SK-N-SH (cell line): ENCODE measurements around the gene DGLUCY.

Experiments
- ELF1 ChIP-seq: IDR thresholded peaks from 2 replicates; pipeline ENCODE4 v1.4.0; 2012
- EZH2phosphoT487 ChIP-seq: fragments of 200-600 bp; sonication (generic); IDR thresholded peaks from 2 replicates; pipeline ENCODE4 v1.6.1; 2017; ENCODE audit warnings: low read depth, mixed run types, mild to moderate bottlenecking, antibody characterized with exemption, moderate library complexity, borderline replicate concordance
- RCOR1 ChIP-seq: fragments of 150-350 bp; IDR thresholded peaks from 2 replicates; pipeline ENCODE4 v1.6.1; 2017; ENCODE audit warnings: antibody characterized with exemption, low read length
- SIN3A ChIP-seq: IDR thresholded peaks from 2 replicates; pipeline ENCODE4 v1.6.1; 2012; ENCODE audit warnings: low read depth, mild to moderate bottlenecking, low read length, moderate library complexity, borderline replicate concordance
- TEAD4 ChIP-seq: IDR thresholded peaks from 2 replicates; pipeline ENCODE4 v1.4.0; 2012; ENCODE audit warnings: mild to moderate bottlenecking, borderline replicate concordance; ENCODE audit not compliant: insufficient read depth
- TF ChIP-seq, protein P1 (sequence below): fragments of 200-600 bp; sonication (generic); IDR thresholded peaks from 2 replicates; pipeline ENCODE4 v1.6.1; 2017; ENCODE audit warnings: antibody characterized with exemption, mild to moderate bottlenecking, moderate library complexity
- TF ChIP-seq, protein P2 (sequence below): IDR thresholded peaks from 2 replicates; pipeline ENCODE4; 2012
- TF ChIP-seq, protein P3 (sequence below): IDR thresholded peaks from 2 replicates; pipeline ENCODE4 v1.4.0; 2012; ENCODE audit warnings: low read depth

DNA sequence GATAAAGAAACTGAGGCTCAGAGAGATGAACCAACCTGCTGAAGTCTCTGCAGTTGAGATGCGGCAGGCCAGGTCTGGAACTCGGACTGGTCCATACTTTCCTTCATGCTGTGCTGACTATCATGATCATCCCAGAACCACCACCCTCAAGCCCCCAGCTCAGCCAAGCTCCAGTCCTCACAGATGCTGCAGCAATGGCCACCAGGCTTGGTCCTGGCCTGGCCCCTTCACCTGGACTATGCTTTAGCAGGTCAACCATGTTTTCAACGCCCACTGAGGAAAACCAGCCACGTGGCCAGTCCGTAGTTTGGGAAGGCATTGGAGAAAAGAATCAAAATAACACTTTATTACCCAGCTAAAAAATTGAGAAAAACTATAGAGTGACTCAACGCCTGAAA is 129.2 kb downstream of the DGLUCY start:
- TF ChIP-seq, protein P1, sequence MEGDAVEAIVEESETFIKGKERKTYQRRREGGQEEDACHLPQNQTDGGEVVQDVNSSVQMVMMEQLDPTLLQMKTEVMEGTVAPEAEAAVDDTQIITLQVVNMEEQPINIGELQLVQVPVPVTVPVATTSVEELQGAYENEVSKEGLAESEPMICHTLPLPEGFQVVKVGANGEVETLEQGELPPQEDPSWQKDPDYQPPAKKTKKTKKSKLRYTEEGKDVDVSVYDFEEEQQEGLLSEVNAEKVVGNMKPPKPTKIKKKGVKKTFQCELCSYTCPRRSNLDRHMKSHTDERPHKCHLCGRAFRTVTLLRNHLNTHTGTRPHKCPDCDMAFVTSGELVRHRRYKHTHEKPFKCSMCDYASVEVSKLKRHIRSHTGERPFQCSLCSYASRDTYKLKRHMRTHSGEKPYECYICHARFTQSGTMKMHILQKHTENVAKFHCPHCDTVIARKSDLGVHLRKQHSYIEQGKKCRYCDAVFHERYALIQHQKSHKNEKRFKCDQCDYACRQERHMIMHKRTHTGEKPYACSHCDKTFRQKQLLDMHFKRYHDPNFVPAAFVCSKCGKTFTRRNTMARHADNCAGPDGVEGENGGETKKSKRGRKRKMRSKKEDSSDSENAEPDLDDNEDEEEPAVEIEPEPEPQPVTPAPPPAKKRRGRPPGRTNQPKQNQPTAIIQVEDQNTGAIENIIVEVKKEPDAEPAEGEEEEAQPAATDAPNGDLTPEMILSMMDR = no peak
- TF ChIP-seq, protein P2, sequence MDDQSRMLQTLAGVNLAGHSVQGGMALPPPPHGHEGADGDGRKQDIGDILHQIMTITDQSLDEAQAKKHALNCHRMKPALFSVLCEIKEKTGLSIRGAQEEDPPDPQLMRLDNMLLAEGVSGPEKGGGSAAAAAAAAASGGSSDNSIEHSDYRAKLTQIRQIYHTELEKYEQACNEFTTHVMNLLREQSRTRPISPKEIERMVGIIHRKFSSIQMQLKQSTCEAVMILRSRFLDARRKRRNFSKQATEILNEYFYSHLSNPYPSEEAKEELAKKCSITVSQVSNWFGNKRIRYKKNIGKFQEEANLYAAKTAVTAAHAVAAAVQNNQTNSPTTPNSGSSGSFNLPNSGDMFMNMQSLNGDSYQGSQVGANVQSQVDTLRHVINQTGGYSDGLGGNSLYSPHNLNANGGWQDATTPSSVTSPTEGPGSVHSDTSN = no peak
- TF ChIP-seq EZH2phosphoT487 = no peak
- TF ChIP-seq TEAD4 = no peak
- TF ChIP-seq, protein P3, sequence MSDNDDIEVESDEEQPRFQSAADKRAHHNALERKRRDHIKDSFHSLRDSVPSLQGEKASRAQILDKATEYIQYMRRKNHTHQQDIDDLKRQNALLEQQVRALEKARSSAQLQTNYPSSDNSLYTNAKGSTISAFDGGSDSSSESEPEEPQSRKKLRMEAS = no peak
- no peak for TF ChIP-seq RCOR1
- no peak for TF ChIP-seq ELF1
- TF ChIP-seq SIN3A = no peak
